ENCODE data around the gene PDZRN3.
"Not testable (repeated sequence)": the region's sequence is repeated elsewhere in the genome, so short reads cannot be mapped to it uniquely, and the experiment has no call there.

The PDZRN3 gene

GRCh38 chr3:73586190-73586589 is 38.6 kb downstream of the PDZRN3 start:
- DNase-seq, result no peak

GRCh38 chr3:73584873-73585272 is 39.9 kb downstream of the PDZRN3 start:
- no peak for DNase-seq

GRCh38 chr3:73582535-73582934 is 42.2 kb downstream of the PDZRN3 start:
- no peak for DNase-seq

- no peak for DNase-seq
Measured at GRCh38 chr3:73581134-73581846, 43.5 kb downstream of the PDZRN3 start.

- DNase-seq, result no peak
Measured at GRCh38 chr3:73580343-73580742, 44.4 kb downstream of the PDZRN3 start.

GRCh38 chr3:73577704-73578103 is 47.0 kb downstream of the PDZRN3 start:
- no peak for DNase-seq

GRCh38 chr3:73576999-73577461 is 47.7 kb downstream of the PDZRN3 start:
- DNase-seq, result no peak

- no peak for DNase-seq
Measured at GRCh38 chr3:73575953-73576352, 48.8 kb downstream of the PDZRN3 start.

GRCh38 chr3:73575519-73575918 is 49.2 kb downstream of the PDZRN3 start:
- no peak for DNase-seq

GRCh38 chr3:73573204-73573603 is 51.5 kb downstream of the PDZRN3 start:
- DNase-seq, result no peak

GRCh38 chr3:73572368-73572767 is 52.4 kb downstream of the PDZRN3 start:
- DNase-seq, result no peak

GRCh38 chr3:73571238-73571794 is 53.4 kb downstream of the PDZRN3 start:
- no peak for DNase-seq

- no peak for DNase-seq
Measured at GRCh38 chr3:73569246-73569760, 55.4 kb downstream of the PDZRN3 start.

- DNase-seq, result no peak
Measured at GRCh38 chr3:73568371-73568862, 56.3 kb downstream of the PDZRN3 start.

GRCh38 chr3:73565374-73565773 is 59.4 kb downstream of the PDZRN3 start:
- DNase-seq, result not testable (repeated sequence)

GRCh38 chr3:73563896-73564582 is 60.7 kb downstream of the PDZRN3 start:
- DNase-seq, result no peak

GRCh38 chr3:73561494-73561893 is 63.2 kb downstream of the PDZRN3 start:
- DNase-seq, result no peak

GRCh38 chr3:73559749-73560148 is 65.0 kb downstream of the PDZRN3 start:
- no peak for DNase-seq

GRCh38 chr3:73558727-73559075 is 66.0 kb downstream of the PDZRN3 start:
- DNase-seq, result no peak

- DNase-seq, result no peak
Measured at GRCh38 chr3:73557986-73558726, 66.6 kb downstream of the PDZRN3 start.

GRCh38 chr3:73556520-73557372 is 68.0 kb downstream of the PDZRN3 start:
- no peak for DNase-seq

GRCh38 chr3:73555076-73555475 is 69.7 kb downstream of the PDZRN3 start:
- no peak for DNase-seq
